Measurements from ENCODE around the gene PACRG.

Gene PACRG

DNA sequence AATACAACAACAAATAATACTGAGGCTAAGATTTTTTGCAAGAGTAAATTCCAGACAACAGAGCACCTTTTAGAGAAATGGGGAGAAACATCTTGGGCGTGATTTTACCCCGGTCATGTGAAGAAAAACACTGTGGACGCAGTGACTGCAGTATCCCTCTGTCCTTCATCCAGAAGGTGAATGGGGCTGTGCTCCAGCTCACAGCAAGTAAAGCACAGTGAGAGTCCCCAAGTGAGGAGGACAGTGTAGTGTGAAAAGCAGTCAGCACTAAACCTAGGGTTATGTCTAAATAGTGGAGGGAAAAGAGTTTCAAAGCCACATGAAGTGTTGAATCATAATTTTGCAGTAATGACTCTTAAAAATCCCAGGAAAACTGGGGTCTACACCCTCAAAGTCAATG is 338.4 kb downstream of the PACRG start:
- no peaks in the 10 kb centered on the region for H3K4me1 Mint-ChIP-seq
- H3K27ac Mint-ChIP-seq, result no peak overlapping the region
- DNase-seq, result no peak
- no peaks in the 10 kb centered on the region for H3K9me3 Mint-ChIP-seq
- H3K36me3 Mint-ChIP-seq, result no peaks in the 10 kb centered on the region
- ATAC-seq (replicated peaks), result no peak
- H3K27me3 Mint-ChIP-seq, result no peaks in the 10 kb centered on the region
- no peak overlapping the region for H3K4me3 Mint-ChIP-seq

DNA sequence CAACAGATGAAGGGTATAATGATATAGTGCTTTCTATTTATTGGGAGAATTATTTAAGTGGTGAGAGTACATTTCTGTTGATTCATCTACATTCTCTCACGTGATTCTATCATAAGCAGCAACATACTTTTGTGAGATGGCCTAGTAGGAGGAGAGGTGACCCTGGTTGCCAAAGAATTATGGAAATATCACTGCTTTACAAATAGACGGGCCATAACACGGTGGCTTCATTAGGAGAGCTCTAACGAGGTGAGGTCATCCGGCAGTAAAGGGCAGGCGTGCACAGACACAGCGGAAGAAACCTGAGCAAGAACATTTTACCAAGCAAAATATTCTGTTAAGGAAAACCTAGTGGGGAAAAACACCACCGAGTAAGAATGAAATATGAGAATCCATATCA is 349.4 kb downstream of the PACRG start:
- H3K36me3 Mint-ChIP-seq, result no peaks in the 10 kb centered on the region
- H3K9me3 Mint-ChIP-seq, result peaks cover 0 to 10% of the 10 kb centered on the region in 2 donors
- ATAC-seq (replicated peaks), result no peak
- no peaks in the 10 kb centered on the region for H3K4me1 Mint-ChIP-seq
- no peaks in the 10 kb centered on the region for H3K27me3 Mint-ChIP-seq
- H3K4me3 Mint-ChIP-seq, result no peak overlapping the region
- no peak for DNase-seq
- H3K27ac Mint-ChIP-seq, result no peak overlapping the region

DNA sequence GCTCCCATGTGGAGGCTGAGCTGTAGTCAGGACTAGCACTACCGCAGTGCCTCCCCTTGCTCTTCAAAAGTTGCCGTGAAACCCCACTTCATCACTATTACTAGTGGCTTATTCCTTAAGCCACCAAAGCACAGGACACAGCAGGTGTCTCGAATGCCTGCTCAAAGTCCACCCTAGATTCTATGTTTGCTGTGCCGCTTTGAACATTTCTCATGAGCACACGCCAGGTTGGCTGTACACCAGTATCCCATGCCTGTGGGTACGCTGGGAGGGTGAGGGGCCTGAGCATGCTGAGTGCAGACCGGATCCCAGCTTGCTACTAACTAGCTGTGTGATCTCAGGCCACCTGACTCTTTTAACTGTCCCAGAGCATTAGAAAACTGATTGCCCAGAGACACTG is 350.9 kb downstream of the PACRG start:
- Mint-ChIP-seq H3K36me3 (no peaks in the 10 kb centered on the region), H3K9me3 (peaks cover 0 to 9% of the 10 kb centered on the region in 2 donors), H3K4me1 (no peaks in the 10 kb centered on the region), H3K27me3 (no peaks in the 10 kb centered on the region), H3K4me3 (no peak overlapping the region), H3K27ac (no peak overlapping the region)
- ATAC-seq (replicated peaks), result no peak
- no peak for DNase-seq

DNA sequence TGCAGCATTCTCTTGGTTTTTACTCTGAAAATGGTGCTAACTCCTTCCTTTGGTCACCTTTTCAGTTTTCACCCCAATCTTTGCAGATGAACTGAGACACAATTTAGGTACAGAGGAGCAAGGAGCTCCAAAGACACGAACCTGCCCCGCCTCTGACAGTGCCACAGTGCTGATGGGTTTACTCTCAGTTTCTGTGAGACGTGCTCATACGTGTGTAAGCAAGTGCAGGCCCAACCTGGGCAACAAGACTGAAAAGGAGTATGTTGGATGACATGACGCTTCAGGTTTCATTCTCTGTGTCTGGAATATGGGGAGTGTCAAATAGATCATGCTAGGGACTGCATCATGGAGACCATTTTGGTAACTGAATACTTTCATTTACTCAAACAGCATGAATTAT is 352.5 kb downstream of the PACRG start:
- Mint-ChIP-seq H3K4me1 (no peaks in the 10 kb centered on the region), H3K27me3 (no peaks in the 10 kb centered on the region), H3K4me3 (no peak overlapping the region), H3K27ac (no peak overlapping the region), H3K36me3 (no peaks in the 10 kb centered on the region), H3K9me3 (peaks cover 0 to 7% of the 10 kb centered on the region in 2 donors)
- ATAC-seq (replicated peaks), result no peak
- no peak for DNase-seq

DNA sequence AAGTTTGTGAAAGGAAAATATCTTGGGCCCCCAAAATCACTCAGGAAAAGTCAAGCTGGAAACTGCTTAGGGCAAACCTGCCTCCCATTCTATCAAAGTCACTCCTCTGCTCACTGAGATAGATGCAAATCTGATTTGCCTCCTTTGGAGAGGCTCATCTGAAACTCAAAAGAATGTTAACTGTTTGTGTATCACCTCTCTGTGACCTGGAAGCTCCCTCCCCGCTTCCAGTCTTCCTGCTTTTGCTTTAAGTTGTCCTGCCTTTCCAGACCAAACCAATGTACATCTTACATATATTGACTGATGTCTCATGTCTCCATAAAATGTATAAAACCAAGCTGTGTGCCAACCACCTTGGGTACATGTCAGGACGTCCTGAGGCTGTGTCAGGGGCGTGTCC is 355.4 kb downstream of the PACRG start:
- DNase-seq, result no peak
- Mint-ChIP-seq H3K9me3 (peaks cover 4 to 9% of the 10 kb centered on the region in 2 donors), H3K36me3 (no peaks in the 10 kb centered on the region), H3K27me3 (no peaks in the 10 kb centered on the region), H3K4me1 (no peaks in the 10 kb centered on the region), H3K27ac (no peak overlapping the region), H3K4me3 (no peak overlapping the region)
- ATAC-seq (replicated peaks), result no peak

DNA sequence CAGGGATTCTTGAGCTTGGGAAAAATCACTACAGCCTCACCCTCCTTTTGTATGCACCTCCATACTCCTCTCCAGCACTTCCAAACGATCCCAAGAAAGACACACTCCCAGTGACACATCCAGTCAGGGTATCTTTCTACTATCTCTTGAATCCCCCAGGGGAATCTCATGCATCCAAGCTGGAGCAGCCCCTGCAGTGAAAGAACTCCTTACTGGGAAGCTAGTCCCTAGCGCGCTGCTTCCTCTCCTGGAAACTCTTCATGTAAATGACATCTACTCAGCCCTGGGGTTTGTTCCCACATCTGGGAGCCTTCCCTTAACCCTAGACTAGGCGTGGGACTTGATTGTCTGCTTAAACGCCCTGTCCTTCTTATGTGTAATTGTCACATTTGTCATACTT is 357.7 kb downstream of the PACRG start:
- ATAC-seq (replicated peaks), result no peak
- H3K27me3 Mint-ChIP-seq, result no peaks in the 10 kb centered on the region
- H3K27ac Mint-ChIP-seq, result no peak overlapping the region
- no peaks in the 10 kb centered on the region for H3K4me1 Mint-ChIP-seq
- H3K36me3 Mint-ChIP-seq, result no peaks in the 10 kb centered on the region
- no peak for DNase-seq
- H3K4me3 Mint-ChIP-seq, result no peak overlapping the region
- H3K9me3 Mint-ChIP-seq, result peaks cover 4 to 9% of the 10 kb centered on the region in 2 donors

DNA sequence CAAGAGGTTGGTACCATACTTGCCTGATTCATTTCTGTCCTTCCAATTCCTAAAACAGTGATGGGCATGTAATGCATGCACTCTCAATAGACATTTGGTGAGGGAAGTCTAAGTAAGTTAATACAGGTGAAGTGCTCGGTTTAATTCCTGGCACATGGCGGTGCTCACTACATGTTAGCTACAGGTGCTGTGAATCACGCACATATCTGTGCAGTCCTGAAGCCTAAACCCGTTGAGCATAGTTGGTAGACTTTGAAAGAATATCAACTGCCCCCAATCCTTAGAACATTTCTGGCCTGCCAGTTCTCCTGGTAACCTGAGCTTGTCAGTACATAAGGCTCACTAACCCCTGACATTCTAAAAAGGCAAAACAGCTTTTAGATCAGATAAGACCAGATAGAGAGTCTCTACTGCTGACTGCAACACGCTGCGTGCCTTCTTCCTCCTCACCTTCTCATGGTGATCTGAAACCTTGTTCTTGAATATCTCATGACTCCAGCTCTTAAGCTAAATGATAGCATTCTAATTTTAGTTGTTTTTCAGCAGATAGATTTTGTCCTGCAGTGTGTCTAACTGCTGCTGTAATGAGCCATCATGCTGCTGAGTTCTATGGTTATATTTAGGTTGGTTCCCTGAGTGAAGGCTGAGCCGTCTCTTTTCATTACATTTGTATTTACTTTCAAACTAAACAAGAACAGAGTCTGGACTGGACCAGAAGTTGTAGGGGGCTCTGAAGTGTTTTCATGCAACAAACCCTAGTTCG is 358.3 kb downstream of the PACRG start:
- DNase-seq (no peak), ATAC-seq (replicated peaks) (no peak)
- Mint-ChIP-seq H3K4me3 (no peak overlapping the region), H3K27ac (no peak overlapping the region), H3K36me3 (no peaks in the 10 kb centered on the region), H3K27me3 (no peaks in the 10 kb centered on the region), H3K9me3 (peaks cover 4 to 9% of the 10 kb centered on the region in 2 donors), H3K4me1 (no peaks in the 10 kb centered on the region)

DNA sequence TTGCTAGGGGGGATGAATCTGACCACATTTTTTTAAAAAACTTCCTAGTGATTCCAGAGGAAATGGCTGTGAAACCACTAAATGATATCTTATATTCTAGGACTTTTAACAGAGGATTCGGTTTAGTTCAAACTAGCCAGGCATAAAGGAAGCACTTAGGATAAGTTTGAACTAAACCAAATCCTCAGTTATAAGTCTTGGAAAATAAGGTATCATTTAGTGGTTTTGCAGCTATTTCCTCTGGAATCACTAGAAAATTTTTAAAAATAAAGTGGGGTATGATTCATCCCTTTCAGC is 358.8 kb downstream of the PACRG start:
- Mint-ChIP-seq H3K27me3 (no peaks in the 10 kb centered on the region), H3K4me1 (no peaks in the 10 kb centered on the region), H3K4me3 (no peak overlapping the region), H3K9me3 (peaks cover 4 to 9% of the 10 kb centered on the region in 2 donors), H3K27ac (no peak overlapping the region), H3K36me3 (no peaks in the 10 kb centered on the region)
- no peak for ATAC-seq (replicated peaks)
- DNase-seq, result no peak

DNA sequence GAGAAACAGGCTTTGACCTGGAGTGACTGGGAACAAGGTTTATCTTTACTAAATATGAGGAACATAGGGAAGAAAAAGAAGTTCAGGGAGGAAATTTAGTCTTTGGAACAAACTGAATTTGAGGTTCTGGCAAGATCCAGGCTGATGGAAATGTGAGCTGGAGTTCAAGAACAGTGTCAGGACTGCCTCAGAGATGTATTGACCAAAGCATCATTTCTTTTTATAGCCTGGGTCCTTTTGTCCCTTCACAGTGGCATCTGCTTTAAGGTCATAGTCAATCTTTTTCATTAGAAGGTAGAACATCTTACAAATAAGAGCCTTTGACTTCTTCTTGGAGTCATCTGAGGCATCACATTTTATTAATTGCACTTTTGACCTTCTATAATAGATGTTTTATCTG is 360.2 kb downstream of the PACRG start:
- no peaks in the 10 kb centered on the region for H3K36me3 Mint-ChIP-seq
- peaks cover 4 to 9% of the 10 kb centered on the region in 2 donors for H3K9me3 Mint-ChIP-seq
- no peak for ATAC-seq (replicated peaks)
- H3K27ac Mint-ChIP-seq, result no peak overlapping the region
- H3K4me3 Mint-ChIP-seq, result no peak overlapping the region
- no peaks in the 10 kb centered on the region for H3K27me3 Mint-ChIP-seq
- no peak for DNase-seq
- H3K4me1 Mint-ChIP-seq, result no peaks in the 10 kb centered on the region

DNA sequence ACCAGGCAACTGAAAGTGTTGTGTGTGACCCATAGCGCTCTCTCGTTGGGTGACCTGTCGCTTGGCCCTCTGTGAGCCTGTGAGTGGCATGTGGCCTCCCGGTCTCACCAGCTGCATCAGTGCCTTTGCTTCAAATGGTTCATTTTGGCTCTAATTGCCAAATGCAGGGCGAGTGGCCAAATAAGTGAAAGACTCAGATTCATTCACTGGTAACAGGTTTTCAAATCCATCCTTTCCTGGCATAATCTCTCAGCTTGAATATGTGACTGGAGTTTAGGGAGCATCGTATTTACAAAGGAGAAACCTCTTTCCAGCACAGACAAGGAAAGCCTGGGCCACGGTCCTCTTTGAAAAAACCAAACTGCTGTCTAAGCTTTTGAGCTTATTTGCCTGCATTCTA is 365.1 kb downstream of the PACRG start:
- no peaks in the 10 kb centered on the region for H3K27me3 Mint-ChIP-seq
- ATAC-seq (replicated peaks) (no peak), DNase-seq (no peak)
- peaks cover 0 to 4% of the 10 kb centered on the region in 2 donors for H3K9me3 Mint-ChIP-seq
- H3K4me3 Mint-ChIP-seq, result no peak overlapping the region
- no peaks in the 10 kb centered on the region for H3K4me1 Mint-ChIP-seq
- no peak overlapping the region for H3K27ac Mint-ChIP-seq
- no peaks in the 10 kb centered on the region for H3K36me3 Mint-ChIP-seq

DNA sequence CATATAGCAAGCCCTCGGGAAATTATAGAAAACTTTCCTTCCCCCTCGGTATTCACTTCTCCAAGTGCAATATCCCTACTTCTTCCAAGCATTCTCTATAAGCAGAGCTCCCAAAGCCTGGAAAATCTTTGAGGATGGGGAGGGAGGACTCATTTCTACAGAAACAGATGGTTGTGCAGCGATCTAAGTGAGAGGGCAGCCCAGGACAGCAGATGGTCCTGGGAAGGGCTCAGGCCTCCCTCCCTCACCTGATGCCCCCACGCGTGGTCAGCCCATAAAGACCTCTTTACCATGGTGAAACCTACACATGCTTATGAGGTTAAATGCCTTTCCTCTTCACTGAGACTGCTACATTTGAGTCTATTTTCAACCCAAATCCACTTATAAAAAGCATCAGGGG is 367.1 kb downstream of the PACRG start:
- ATAC-seq (replicated peaks) (no peak), DNase-seq (no peak)
- H3K4me3 Mint-ChIP-seq, result no peak overlapping the region
- H3K27me3 Mint-ChIP-seq, result no peaks in the 10 kb centered on the region
- H3K27ac Mint-ChIP-seq, result no peak overlapping the region
- no peaks in the 10 kb centered on the region for H3K4me1 Mint-ChIP-seq
- H3K9me3 Mint-ChIP-seq, result peaks cover 0 to 3% of the 10 kb centered on the region in 2 donors
- H3K36me3 Mint-ChIP-seq, result no peaks in the 10 kb centered on the region

DNA sequence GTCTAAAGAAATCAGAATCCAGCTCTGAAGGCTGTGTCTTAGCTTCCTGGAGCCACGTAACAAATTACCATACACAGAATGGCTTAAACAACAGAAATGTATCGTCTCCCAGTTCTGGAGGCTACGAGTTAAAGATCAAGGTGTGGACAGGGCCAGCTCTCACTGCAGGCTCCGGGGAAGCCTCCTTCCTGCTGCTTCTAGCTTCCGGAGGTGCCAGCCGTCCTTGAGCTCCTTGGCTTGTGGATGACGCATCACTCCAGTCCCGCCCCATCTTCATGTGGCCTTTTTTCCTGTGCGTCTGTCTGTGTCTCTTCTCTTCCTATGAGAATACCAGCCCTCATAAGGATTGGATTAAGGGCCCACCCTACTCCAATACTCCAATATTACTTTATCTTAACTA is 367.6 kb downstream of the PACRG start:
- DNase-seq (no peak), ATAC-seq (replicated peaks) (no peak)
- Mint-ChIP-seq H3K36me3 (no peaks in the 10 kb centered on the region), H3K9me3 (peaks cover 0 to 3% of the 10 kb centered on the region in 2 donors), H3K4me3 (no peak overlapping the region), H3K4me1 (no peaks in the 10 kb centered on the region), H3K27ac (no peak overlapping the region), H3K27me3 (no peaks in the 10 kb centered on the region)

DNA sequence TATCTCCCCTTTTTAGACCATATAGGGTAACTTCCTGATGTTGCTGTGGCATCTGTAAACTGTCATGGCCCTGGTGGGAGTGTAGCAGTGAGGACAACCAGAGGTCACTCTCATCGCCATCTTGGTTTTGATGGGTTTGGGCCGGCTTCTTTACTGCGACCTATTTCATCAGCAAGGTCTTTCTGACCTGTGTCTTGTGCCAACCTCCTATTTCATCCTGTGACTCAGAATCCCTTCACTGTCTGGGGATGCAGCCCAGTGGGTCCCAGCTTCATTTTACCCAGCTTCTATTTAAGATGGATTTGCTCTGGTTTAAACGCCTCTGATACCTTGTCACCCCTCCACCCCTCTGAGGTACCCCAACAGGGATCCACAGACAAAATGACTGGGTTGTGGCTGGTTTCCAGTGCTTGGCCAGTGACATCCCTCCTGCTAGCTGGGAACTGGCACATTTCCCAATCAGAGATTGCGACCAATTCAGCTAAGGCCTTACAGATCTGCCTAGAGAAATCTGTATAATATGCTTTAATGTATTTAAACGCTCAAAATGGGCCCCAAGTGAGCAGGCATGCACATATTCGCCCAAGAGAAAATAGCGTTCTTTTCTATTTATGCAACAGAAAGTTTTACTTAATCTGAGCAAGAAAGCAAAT is 371.2 kb downstream of the PACRG start:
- Mint-ChIP-seq H3K27ac (no peak overlapping the region), H3K4me1 (no peaks in the 10 kb centered on the region), H3K4me3 (no peak overlapping the region), H3K36me3 (no peaks in the 10 kb centered on the region), H3K9me3 (peaks cover 3% of the 10 kb centered on the region in 2 donors), H3K27me3 (no peaks in the 10 kb centered on the region)
- DNase-seq, result no peak
- no peak for ATAC-seq (replicated peaks)

DNA sequence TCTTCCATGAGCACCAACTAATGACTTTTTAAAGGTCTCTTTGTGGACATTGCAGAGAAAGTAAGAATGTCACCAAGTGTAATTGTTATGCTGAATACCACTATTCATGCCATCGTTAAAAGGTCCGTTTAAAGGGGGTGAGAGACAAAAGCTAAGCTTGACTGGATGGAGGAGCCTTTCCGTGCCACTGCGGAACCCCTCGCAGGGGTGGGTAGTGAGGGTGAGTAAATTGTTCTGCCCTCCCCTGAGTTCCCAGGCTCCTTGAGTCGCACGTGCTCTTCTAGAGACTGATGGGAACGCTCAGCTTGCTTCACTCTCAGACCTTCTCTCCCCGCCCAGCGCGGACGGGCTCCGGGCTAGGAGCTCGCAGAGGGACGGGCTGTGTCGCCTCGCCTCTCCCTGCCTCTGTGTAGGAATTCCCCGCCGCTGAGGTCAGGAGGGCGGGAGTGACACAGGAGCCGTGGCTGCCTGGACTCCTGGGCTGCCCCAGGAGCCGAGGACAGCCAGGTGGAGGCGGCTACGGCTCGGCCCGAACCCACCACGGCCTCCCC is 371.9 kb downstream of the PACRG start:
- H3K27me3 Mint-ChIP-seq, result no peaks in the 10 kb centered on the region
- H3K4me3 Mint-ChIP-seq, result no peak overlapping the region
- ATAC-seq (replicated peaks), result no peak
- no peaks in the 10 kb centered on the region for H3K4me1 Mint-ChIP-seq
- H3K36me3 Mint-ChIP-seq, result no peaks in the 10 kb centered on the region
- DNase-seq, result no peak
- no peak overlapping the region for H3K27ac Mint-ChIP-seq
- peaks cover 3% of the 10 kb centered on the region in 2 donors for H3K9me3 Mint-ChIP-seq

DNA sequence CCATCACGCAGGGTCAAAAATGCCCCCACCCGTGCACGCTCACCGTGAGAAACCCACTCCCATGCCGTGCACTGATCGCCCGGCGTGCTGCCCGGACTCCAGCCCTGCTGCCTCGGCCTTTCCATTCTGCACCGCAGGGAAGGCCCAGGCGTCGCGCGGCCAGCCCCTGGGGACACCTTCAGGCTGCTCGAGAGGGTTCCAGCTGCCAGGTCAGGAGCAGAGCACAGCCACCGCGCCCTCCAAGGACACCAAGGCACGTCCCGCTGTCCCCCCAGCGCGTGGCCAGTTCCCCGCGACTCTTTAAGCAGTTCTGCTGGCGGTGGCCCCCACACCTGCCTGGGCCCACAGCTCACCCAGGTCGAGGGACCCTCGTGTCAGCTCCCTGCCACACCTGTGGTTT is 372.5 kb downstream of the PACRG start:
- Mint-ChIP-seq H3K4me3 (no peak overlapping the region), H3K27me3 (no peaks in the 10 kb centered on the region), H3K9me3 (peaks cover 3% of the 10 kb centered on the region in 2 donors), H3K27ac (no peak overlapping the region), H3K4me1 (no peaks in the 10 kb centered on the region), H3K36me3 (no peaks in the 10 kb centered on the region)
- ATAC-seq (replicated peaks), result no peak
- no peak for DNase-seq
